ENCODE data around the gene DDX42.
"Not testable (repeated sequence)": the region's sequence is repeated elsewhere in the genome, so short reads cannot be mapped to it uniquely, and the experiment has no call there.

DDX42 gene

DNA sequence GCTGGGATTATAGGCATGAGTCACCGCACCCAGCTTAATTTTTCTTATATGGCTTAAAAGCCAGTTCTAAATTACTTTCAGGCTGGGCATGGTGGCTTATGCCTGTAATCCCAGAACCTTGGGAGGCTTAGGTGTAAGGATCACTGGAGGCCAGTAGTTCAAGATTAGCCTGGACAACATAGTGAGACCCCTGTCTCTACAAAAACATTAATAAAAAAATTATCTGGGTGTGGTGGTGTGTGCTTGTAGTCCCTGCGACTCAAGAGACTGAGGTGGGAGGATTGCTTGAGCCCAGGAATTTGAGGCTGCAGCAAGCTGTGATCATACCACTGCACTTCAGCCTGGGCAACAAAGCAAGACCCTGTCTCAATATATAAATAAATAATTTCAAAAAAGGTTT lies 79.3 kb downstream of the DDX42 start:
- no peaks in the 10 kb centered on the region for H3K27me3 ChIP-seq
- H3K36me3 ChIP-seq, result no peaks in the 10 kb centered on the region
- peaks cover 0 to 10% (median 0%) of the 10 kb centered on the region in 4 donors for H3K4me1 ChIP-seq
- H3K27ac ChIP-seq, result no peak overlapping the region
- DNase-seq, result no peak
- no peak overlapping the region for H3K4me3 ChIP-seq
- intact Hi-C loops (cut with DNase I; ENCODE audit: low total_unique reads), result no loop called here
- TF ChIP-seq, protein P1, sequence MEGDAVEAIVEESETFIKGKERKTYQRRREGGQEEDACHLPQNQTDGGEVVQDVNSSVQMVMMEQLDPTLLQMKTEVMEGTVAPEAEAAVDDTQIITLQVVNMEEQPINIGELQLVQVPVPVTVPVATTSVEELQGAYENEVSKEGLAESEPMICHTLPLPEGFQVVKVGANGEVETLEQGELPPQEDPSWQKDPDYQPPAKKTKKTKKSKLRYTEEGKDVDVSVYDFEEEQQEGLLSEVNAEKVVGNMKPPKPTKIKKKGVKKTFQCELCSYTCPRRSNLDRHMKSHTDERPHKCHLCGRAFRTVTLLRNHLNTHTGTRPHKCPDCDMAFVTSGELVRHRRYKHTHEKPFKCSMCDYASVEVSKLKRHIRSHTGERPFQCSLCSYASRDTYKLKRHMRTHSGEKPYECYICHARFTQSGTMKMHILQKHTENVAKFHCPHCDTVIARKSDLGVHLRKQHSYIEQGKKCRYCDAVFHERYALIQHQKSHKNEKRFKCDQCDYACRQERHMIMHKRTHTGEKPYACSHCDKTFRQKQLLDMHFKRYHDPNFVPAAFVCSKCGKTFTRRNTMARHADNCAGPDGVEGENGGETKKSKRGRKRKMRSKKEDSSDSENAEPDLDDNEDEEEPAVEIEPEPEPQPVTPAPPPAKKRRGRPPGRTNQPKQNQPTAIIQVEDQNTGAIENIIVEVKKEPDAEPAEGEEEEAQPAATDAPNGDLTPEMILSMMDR (IDR thresholded peaks at IDR 0.05), result no peak
- no peaks in the 10 kb centered on the region for H3K9me3 ChIP-seq

DNA sequence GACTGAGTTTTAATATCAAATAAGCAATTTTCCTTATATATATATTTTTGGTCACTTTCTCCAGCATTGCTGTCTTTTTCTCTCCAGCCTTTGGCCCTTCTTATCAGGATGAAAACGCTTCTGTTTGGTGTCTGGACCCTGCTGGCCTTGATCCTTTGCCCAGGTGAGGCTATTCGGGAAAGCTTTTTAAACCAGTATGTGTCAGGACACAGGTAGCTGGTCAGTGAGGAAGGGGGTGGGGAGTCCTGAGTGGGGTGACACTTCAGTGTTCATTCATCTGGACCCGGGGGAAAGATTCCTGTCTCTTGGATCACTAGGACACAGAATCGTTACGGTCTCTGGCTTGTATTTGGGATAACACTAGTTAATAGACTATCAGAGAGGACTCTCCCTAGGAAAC lies 80.7 kb downstream of the DDX42 start:
- no peaks in the 10 kb centered on the region for H3K36me3 ChIP-seq
- no peaks in the 10 kb centered on the region for H3K9me3 ChIP-seq
- H3K27ac ChIP-seq, result no peak overlapping the region
- DNase-seq, result no peak
- H3K4me3 ChIP-seq, result no peak overlapping the region
- H3K27me3 ChIP-seq, result no peaks in the 10 kb centered on the region
- intact Hi-C loops (cut with DNase I; ENCODE audit: low total_unique reads), result no loop called here
- H3K4me1 ChIP-seq, result no peaks in the 10 kb centered on the region
- TF ChIP-seq, protein P1 (IDR thresholded peaks at IDR 0.05), result no peak

DNA sequence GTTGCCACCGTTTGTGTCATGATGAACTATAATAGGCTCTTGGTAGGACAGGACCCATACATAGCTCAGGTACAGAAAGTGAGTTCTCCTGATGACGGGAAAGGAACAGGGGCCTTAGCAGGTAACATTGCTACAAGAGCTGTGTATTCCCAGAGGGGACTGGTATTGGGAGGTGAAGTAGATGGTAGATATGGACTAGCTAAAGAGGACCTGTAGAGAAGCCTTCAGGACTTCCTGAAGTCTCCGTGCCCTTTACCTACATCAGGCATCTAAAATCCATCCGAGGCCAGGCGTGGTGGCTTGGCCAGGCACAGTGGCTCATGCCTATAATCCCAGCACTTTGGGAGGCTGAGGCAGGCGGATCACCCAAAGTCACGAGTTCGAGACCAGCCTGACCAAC lies 81.2 kb downstream of the DDX42 start:
- Histone ChIP-seq H3K36me3 (no peaks in the 10 kb centered on the region), H3K4me1 (no peaks in the 10 kb centered on the region), H3K27me3 (no peaks in the 10 kb centered on the region), H3K27ac (no peak overlapping the region), H3K4me3 (no peak overlapping the region), H3K9me3 (no peaks in the 10 kb centered on the region)
- intact Hi-C loops (cut with DNase I; ENCODE audit: low total_unique reads), result no loop called here
- no peak for DNase-seq
- TF ChIP-seq, protein P1 (IDR thresholded peaks at IDR 0.05), result no peak

DNA sequence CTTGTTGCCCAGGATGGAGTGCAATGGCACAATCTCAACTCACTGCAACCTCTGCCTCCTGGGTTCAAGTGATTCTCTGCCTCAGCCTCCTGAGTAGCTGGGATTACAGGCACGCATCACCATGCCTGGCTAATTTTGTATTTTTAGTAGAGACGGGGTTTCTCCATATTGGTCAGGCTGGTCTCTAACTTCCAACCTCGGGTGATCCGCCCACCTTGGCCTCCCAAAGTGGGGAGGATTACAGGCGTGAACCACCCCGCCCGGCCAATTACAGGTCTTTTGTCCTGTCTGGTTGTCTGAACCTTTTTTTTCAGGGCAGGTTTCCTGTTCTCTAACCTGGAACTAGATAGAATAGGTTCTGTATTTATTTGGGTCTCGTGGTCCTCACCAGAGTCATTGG lies 82.5 kb downstream of the DDX42 start:
- H3K9me3 ChIP-seq; H3K27me3 ChIP-seq; H3K27ac ChIP-seq; intact Hi-C loops (cut with DNase I; ENCODE audit: low total_unique reads); H3K4me1 ChIP-seq; H3K36me3 ChIP-seq; DNase-seq; H3K4me3 ChIP-seq: not testable (repeated sequence)

DNA sequence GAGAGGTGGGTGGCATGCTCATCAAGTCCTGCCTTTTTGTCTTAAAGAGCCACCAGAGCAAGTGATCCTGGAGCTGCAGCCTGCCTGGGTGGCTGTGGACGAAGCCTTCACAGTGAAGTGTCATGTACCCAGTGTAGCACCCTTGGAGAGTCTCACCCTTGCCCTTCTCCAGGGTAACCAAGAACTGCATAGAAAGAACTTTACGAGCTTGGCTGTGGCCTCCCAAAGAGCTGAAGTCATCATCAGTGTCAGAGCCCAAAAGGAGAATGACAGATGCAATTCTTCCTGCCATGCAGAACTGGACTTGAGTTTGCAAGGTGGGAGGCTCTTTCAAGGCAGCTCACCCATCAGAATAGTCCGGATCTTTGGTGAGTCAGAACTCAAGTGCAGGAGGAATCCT lies 85.3 kb downstream of the DDX42 start:
- Histone ChIP-seq H3K36me3 (no peaks in the 10 kb centered on the region), H3K4me3 (no peak overlapping the region), H3K9me3 (no peaks in the 10 kb centered on the region), H3K4me1 (no peaks in the 10 kb centered on the region), H3K27me3 (no peaks in the 10 kb centered on the region), H3K27ac (no peak overlapping the region)
- DNase-seq, result no peak
- TF ChIP-seq, protein P1 (IDR thresholded peaks at IDR 0.05), result no peak
- intact Hi-C loops (cut with DNase I; ENCODE audit: low total_unique reads), result no loop called here

DNA sequence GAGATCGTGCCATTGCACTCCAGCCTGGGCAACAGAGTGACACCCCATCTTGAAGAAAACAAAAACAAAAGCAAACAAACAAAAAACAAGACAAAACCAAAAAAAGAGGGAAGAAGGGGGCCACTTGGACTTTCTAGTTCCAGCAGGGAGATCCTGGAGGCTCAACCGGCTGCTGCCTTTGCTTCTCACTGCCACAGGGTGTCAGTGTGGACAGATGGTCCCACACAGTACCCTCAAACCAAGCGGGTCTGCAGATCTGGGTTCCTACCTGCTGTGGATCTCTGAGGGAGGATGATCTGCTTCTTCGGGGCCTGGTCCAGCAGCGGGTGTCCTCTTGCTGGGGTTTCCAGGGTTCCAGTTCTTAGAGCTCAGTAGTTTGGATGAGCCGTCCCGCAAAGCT lies 92.7 kb downstream of the DDX42 start:
- not testable (repeated sequence) for DNase-seq, H3K4me1 ChIP-seq, H3K9me3 ChIP-seq, H3K4me3 ChIP-seq, H3K27me3 ChIP-seq, H3K27ac ChIP-seq, H3K36me3 ChIP-seq
- intact Hi-C loops (cut with DNase I; ENCODE audit: low total_unique reads), result loop anchor here (5.0 kb wide), 1 partner anchor 439 kb away; no protein-coding TSS in a partner anchor

Measured in tibial artery (tissue), 4 donors.